ENCODE results near the gene SCN4B. TPM values are rescaled to one million over a fixed set of nuclear protein-coding genes. Genes with fewer than 3 reads are reported as not detected.

The SCN4B gene
- polyA plus RNA-seq, 1 donor (not counting 4 experiments of a cell fraction or from before 2014, with no cell fraction given): 7.7 TPM

- Histone ChIP-seq H3K36me3 (ENCODE audit: control insufficient read depth in 2 of 2, extremely low read depth in 1 of 2, insufficient read depth in 2 of 2, low read length in 2 of 2) (no peaks in the 10 kb centered on the region), H3K4me2 (ENCODE audit: control insufficient read depth, extremely low read depth, insufficient read depth, low read depth, low read length) (peak overlapping the region; percentile 33), H3K27ac (ENCODE audit: control insufficient read depth, insufficient read depth, low read length) (no peak overlapping the region), H2AFZ (ENCODE audit: control insufficient read depth, low read length) (no peak overlapping the region), H3K79me2 (ENCODE audit: control insufficient read depth, insufficient read depth, low read length) (no peaks in the 10 kb centered on the region), H3K9me3 (ENCODE audit: control insufficient read depth, low read depth, low read length) (peaks cover 20% of the 10 kb centered on the region), H3K4me1 (ENCODE audit: control insufficient read depth, extremely low read depth, insufficient read depth, low read length) (peaks cover 8% of the 10 kb centered on the region), H3K27me3 (ENCODE audit: control insufficient read depth, extremely low read depth, insufficient read depth, low read length) (no peaks in the 10 kb centered on the region), H3K9ac (ENCODE audit: control insufficient read depth, extremely low read depth, insufficient read depth, low read length) (no peak overlapping the region), H4K20me1 (ENCODE audit: control insufficient read depth, extremely low read depth, insufficient read depth, low read length) (no peaks in the 10 kb centered on the region), H3K4me3 (ENCODE audit: control insufficient read depth in 2 of 3, extremely low read depth in 1 of 3, insufficient read depth in 2 of 3, low read depth in 1 of 3, low read length in 3 of 3) (no peak overlapping the region), H3K9me1 (ENCODE audit: control insufficient read depth, extremely low read depth, insufficient read depth, low read length) (no peaks in the 10 kb centered on the region)
- FAIRE-seq (no peak), DNase-seq (ENCODE audit: low read depth, low spot score) (no peak)
- dilution Hi-C loops (cut with MboI; ENCODE audit: extremely low pct_ligation_motif_present, low sequenced_read_pairs): no loop called here
- TF ChIP-seq CTCF (optimal IDR thresholded peaks at IDR 0.05 in 1 of 3, IDR thresholded peaks at IDR 0.05 in 1 of 3, conservative IDR thresholded peaks at IDR 0.05 in 1 of 3; ENCODE audit: extremely low read depth in 1 of 3, insufficient read depth in 2 of 3, low read length in 3 of 3) (no peak), EZH2 (IDR thresholded peaks at IDR 0.05; ENCODE audit: low read length) (no peak)
Observed at GRCh38 chr11:118090545-118091162, 62.0 kb downstream of the SCN4B start.

- FAIRE-seq: no peak
- Histone ChIP-seq H3K9me3 (ENCODE audit: control insufficient read depth, low read depth, low read length) (peaks cover 21% of the 10 kb centered on the region), H3K27ac (ENCODE audit: control insufficient read depth, insufficient read depth, low read length) (no peak overlapping the region), H4K20me1 (ENCODE audit: control insufficient read depth, extremely low read depth, insufficient read depth, low read length) (no peaks in the 10 kb centered on the region), H3K4me2 (ENCODE audit: control insufficient read depth, extremely low read depth, insufficient read depth, low read depth, low read length) (no peak overlapping the region), H3K79me2 (ENCODE audit: control insufficient read depth, insufficient read depth, low read length) (no peaks in the 10 kb centered on the region), H3K9ac (ENCODE audit: control insufficient read depth, extremely low read depth, insufficient read depth, low read length) (no peak overlapping the region), H3K9me1 (ENCODE audit: control insufficient read depth, extremely low read depth, insufficient read depth, low read length) (no peaks in the 10 kb centered on the region), H3K4me1 (ENCODE audit: control insufficient read depth, extremely low read depth, insufficient read depth, low read length) (peaks cover 8% of the 10 kb centered on the region), H2AFZ (ENCODE audit: control insufficient read depth, low read length) (no peak overlapping the region), H3K36me3 (ENCODE audit: control insufficient read depth in 2 of 2, extremely low read depth in 1 of 2, insufficient read depth in 2 of 2, low read length in 2 of 2) (no peaks in the 10 kb centered on the region), H3K4me3 (ENCODE audit: control insufficient read depth in 2 of 3, extremely low read depth in 1 of 3, insufficient read depth in 2 of 3, low read depth in 1 of 3, low read length in 3 of 3) (no peak overlapping the region), H3K27me3 (ENCODE audit: control insufficient read depth, extremely low read depth, insufficient read depth, low read length) (no peaks in the 10 kb centered on the region)
- TF ChIP-seq CTCF (optimal IDR thresholded peaks at IDR 0.05 in 1 of 3, IDR thresholded peaks at IDR 0.05 in 1 of 3, conservative IDR thresholded peaks at IDR 0.05 in 1 of 3; ENCODE audit: extremely low read depth in 1 of 3, insufficient read depth in 2 of 3, low read length in 3 of 3): no peak
- no peak for TF ChIP-seq EZH2 (IDR thresholded peaks at IDR 0.05; ENCODE audit: low read length)
- no peak for DNase-seq (ENCODE audit: low read depth, low spot score)
- dilution Hi-C loops (cut with MboI; ENCODE audit: extremely low pct_ligation_motif_present, low sequenced_read_pairs): no loop called here
Observed at GRCh38 chr11:118088531-118088930, 64.1 kb downstream of the SCN4B start.
